Esophagus squamous epithelium (tissue), 4 donors: ENCODE data around the gene SETD2.

Experiments used
- POLR2A ChIP-seq, 4 donors: fragments of 450-650 bp; IDR thresholded peaks; one replicate each; pipeline ENCODE4 v1.6.1; 2017; ENCODE audit warnings: antibody characterized with exemption in 4 of 4, mild to moderate bottlenecking in 4 of 4, moderate library complexity in 3 of 4
- TF ChIP-seq, protein P1 (sequence below), 6 experiments: fragments of 450-650 bp in 4 of 6; fragments of 200-600 bp in 2 of 6; sonication (generic) in 2 of 6; IDR thresholded peaks; one replicate each; pipeline ENCODE4 v1.5.1; 2016 to 2019; ENCODE audit warnings: antibody characterized with exemption in 6 of 6, mild to moderate bottlenecking in 4 of 6, moderate library complexity in 4 of 6

DNA sequence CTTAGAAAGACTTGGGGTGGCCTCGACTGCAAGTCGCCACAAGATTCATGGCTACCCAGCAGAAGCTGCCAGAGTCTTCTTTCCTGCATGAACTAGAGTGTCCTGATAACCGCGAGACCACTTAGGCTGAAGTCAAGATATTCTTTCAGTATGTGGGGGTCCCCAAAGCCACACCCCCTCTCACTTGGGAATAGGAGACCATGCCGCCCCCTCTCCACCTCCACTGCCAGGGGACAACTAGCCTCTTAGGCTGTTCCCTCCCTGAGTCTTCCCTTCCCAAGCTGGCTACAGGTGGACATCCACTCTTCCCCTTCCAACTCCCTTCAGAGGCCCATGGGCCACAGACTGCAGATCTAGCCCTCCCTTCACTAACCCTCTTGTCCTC is 186.1 kb downstream of the SETD2 start:
- TF ChIP-seq, protein P1, sequence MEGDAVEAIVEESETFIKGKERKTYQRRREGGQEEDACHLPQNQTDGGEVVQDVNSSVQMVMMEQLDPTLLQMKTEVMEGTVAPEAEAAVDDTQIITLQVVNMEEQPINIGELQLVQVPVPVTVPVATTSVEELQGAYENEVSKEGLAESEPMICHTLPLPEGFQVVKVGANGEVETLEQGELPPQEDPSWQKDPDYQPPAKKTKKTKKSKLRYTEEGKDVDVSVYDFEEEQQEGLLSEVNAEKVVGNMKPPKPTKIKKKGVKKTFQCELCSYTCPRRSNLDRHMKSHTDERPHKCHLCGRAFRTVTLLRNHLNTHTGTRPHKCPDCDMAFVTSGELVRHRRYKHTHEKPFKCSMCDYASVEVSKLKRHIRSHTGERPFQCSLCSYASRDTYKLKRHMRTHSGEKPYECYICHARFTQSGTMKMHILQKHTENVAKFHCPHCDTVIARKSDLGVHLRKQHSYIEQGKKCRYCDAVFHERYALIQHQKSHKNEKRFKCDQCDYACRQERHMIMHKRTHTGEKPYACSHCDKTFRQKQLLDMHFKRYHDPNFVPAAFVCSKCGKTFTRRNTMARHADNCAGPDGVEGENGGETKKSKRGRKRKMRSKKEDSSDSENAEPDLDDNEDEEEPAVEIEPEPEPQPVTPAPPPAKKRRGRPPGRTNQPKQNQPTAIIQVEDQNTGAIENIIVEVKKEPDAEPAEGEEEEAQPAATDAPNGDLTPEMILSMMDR (IDR thresholded peaks at IDR 0.05): no peak
- TF ChIP-seq POLR2A (IDR thresholded peaks at IDR 0.05): no peak
